Measurements from ENCODE around the gene NSMF. TPM values are rescaled to one million over a fixed set of nuclear protein-coding genes. Genes with fewer than 3 reads are reported as not detected.

The NSMF gene
- total and polyA plus RNA-seq, 2 of the 8 experiments (the other 6 are each of a cell fraction or from before 2014, with no cell fraction given): 56.7 to 65.1 TPM

GRCh38 chr9:137497921-137498719 is 39.0 kb upstream of the NSMF start:
- Histone ChIP-seq H3K79me2 (ENCODE audit: control insufficient read depth in 1 of 2, insufficient read depth in 2 of 2, low read length in 2 of 2) (no peaks in the 10 kb centered on the region), H3K27me3 (replicated peaks in 1 of 4; ENCODE audit: control insufficient read depth in 3 of 4, extremely low read depth in 1 of 4, insufficient read depth in 3 of 4, low read length in 3 of 4) (no peaks in the 10 kb centered on the region; a peak in 1 of 7 replicates), H3K4me1 (replicated peaks in 1 of 4; ENCODE audit: control insufficient read depth in 3 of 4, insufficient read depth in 4 of 4, low read length in 3 of 4) (no peaks in the 10 kb centered on the region), H3K27ac (ENCODE audit: low read depth, low read length) (no peak overlapping the region), H3K36me3 (ENCODE audit: control insufficient read depth in 2 of 4, insufficient read depth in 4 of 4, low read length in 3 of 4) (no peaks in the 10 kb centered on the region), H3K4me3 (ENCODE audit: extremely low read depth in 1 of 4, insufficient read depth in 2 of 4, low read depth in 3 of 4, low read length in 4 of 4) (no peak overlapping the region), H4K91ac (replicated peaks; ENCODE audit: insufficient read length, low read length) (no peak overlapping the region), H3K23ac (ENCODE audit: insufficient read length) (no peak overlapping the region), H3K18ac (ENCODE audit: extremely low read depth, low read length) (no peak overlapping the region), H2BK20ac (ENCODE audit: low read length) (no peak overlapping the region), H3K56ac (replicated peaks; ENCODE audit: insufficient read length, low read depth, low read length) (no peak overlapping the region), H3K4me2 (ENCODE audit: insufficient read depth in 1 of 2, low read depth in 2 of 2, low read length in 2 of 2) (no peak overlapping the region), H3K14ac (ENCODE audit: insufficient read length) (no peak overlapping the region), H3K23me2 (ENCODE audit: low read depth, low read length) (no peaks in the 10 kb centered on the region; the same call in 1 of the 2 replicates), H4K8ac (ENCODE audit: extremely low read depth, insufficient read depth, low read length) (no peak overlapping the region; the same call in 1 of the 2 replicates), H4K5ac (ENCODE audit: insufficient read length, low read depth, low read length) (no peak overlapping the region), H2BK120ac (replicated peaks; ENCODE audit: low read depth, low read length) (no peak overlapping the region), H2AFZ (ENCODE audit: low read length) (no peak overlapping the region), H2BK12ac (ENCODE audit: low read depth, low read length) (0 out of 2 replicates have a peak overlapping the region, but pooled peaks have one; percentile 39), H2BK15ac (ENCODE audit: low read length) (no peak overlapping the region), H2AK5ac (ENCODE audit: low read depth, low read length) (no peak overlapping the region), H4K20me1 (replicated peaks in 1 of 2; ENCODE audit: control insufficient read depth in 1 of 2, insufficient read depth in 2 of 2, low read length in 2 of 2) (peaks cover 0 to 5% of the 10 kb centered on the region in 2 experiments), H2BK5ac (ENCODE audit: low read depth, low read length) (no peak overlapping the region), H3K4ac (replicated peaks; ENCODE audit: insufficient read length, low read depth, low read length) (no peak overlapping the region), H3K79me1 (ENCODE audit: low read depth, low read length) (no peaks in the 10 kb centered on the region), H3K9me3 (ENCODE audit: insufficient read depth in 2 of 2, low read depth in 1 of 2, low read length in 1 of 2) (peaks cover 0 to 24% of the 10 kb centered on the region in 2 experiments; a peak in 1 of 4 replicates), H3K9ac (replicated peaks in 1 of 4; ENCODE audit: extremely low read depth in 1 of 4, low read depth in 3 of 4, low read length in 3 of 4) (no peak overlapping the region; a peak in 1 of 7 replicates)
- ChIA-PET CTCF (ENCODE audit: partially characterized antibody) (interaction anchor here (1.4 to 1.6 kb wide), 2 partner anchors 8 to 11 kb away, joined by 3 to 8 read pairs; no protein-coding TSS in a partner anchor), POLR2A (ENCODE audit: partially characterized antibody) (no interaction called here)
- no peak for DNase-seq (ENCODE audit: low read depth in 1 of 2, low spot score in 2 of 2)
- 92% methylated on average over 36 of the region's 36 CpGs; no CpG with 5 or more reads in 1 of the 2 experiments for WGBS, 2 experiments (ENCODE audit: extremely low coverage in 1 of 2, insufficient coverage in 1 of 2, insufficient read length in 1 of 2, insufficient replicate concordance in 2 of 2, low coverage in 1 of 2, low lambda C conversion rate in 2 of 2, missing lambda C conversion rate in 1 of 2)
- FAIRE-seq: no peak
- TF ChIP-seq TBP (IDR thresholded peaks at IDR 0.05; ENCODE audit: low read depth, low read length) (no peak), SP1 (IDR thresholded peaks at IDR 0.05; ENCODE audit: low read depth, low read length) (no peak), ZNF274 (IDR thresholded peaks at IDR 0.05; ENCODE audit: borderline replicate concordance, extremely low read depth, low read length) (no peak), CBX5 (IDR thresholded peaks at IDR 0.05; ENCODE audit: low read depth, low read length) (no peak), RNF2 (IDR thresholded peaks at IDR 0.05; ENCODE audit: borderline replicate concordance, low read depth, low read length, missing control alignments, poor library complexity, severe bottlenecking) (no peak), PHF8 (conservative IDR thresholded peaks at IDR 0.05; ENCODE audit: low read depth, low read length) (no peak)
- TF ChIP-seq, protein P1, sequence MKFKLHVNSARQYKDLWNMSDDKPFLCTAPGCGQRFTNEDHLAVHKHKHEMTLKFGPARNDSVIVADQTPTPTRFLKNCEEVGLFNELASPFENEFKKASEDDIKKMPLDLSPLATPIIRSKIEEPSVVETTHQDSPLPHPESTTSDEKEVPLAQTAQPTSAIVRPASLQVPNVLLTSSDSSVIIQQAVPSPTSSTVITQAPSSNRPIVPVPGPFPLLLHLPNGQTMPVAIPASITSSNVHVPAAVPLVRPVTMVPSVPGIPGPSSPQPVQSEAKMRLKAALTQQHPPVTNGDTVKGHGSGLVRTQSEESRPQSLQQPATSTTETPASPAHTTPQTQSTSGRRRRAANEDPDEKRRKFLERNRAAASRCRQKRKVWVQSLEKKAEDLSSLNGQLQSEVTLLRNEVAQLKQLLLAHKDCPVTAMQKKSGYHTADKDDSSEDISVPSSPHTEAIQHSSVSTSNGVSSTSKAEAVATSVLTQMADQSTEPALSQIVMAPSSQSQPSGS (IDR thresholded peaks at IDR 0.05; ENCODE audit: low read length): no peak

Measured in H1 (cell line).